Ammon's horn (tissue), 1 donor: ENCODE data around the gene HAS3.
"Not testable (repeated sequence)": the region's sequence is repeated elsewhere in the genome, so short reads cannot be mapped to it uniquely, and the experiment has no call there.

Experiments used
- DNase-seq: peaks from one replicate; pipeline ENCODE4 v3.0.0-alpha.2; 2016; ENCODE audit warnings: low spot score

Gene HAS3

GRCh38 chr16:69116906-69117305, 11.5 kb downstream of the HAS3 start:
- DNase-seq = no peak

GRCh38 chr16:69118468-69118867, 13.0 kb downstream of the HAS3 start:
- DNase-seq = no peak

- no peak for DNase-seq
These were observed 13.5 kb downstream of the HAS3 start for GRCh38 chr16:69118994-69119393.

GRCh38 chr16:69119536-69119935, 14.1 kb downstream of the HAS3 start:
- no peak for DNase-seq

DNA sequence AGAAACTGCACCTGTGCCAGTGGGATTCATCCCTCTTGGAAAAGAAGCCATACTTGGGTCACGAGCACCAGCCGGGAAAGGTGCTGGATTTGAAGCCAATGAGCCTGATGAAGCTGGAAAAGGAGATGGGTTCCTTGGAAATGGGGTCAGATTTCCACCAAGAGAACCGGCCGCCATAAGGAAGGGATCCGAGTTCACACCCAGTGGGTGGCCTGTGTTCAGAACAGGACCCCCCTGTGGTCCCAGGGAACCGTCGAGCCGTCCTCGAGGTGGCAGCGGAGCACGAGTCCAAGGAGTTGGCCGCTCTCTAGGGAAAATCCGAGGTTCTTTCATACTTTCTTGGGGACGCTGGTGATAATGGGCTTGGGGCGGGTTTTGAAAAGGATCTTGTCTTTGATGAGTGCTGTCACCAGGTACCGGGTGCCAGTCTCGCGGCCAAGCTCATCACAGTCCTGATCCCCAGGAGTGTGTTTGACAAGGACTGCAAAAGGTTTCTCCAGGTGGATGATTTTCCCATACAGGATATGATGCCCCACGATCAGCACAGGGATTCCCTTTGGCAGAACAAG, 14.7 kb downstream of the HAS3 start:
- DNase-seq = no peak

- DNase-seq = peak; percentile 70
These were observed 18.5 kb downstream of the HAS3 start for GRCh38 chr16:69123910-69124309.

GRCh38 chr16:69124406-69124805, 19.0 kb downstream of the HAS3 start:
- not testable (repeated sequence) for DNase-seq

GRCh38 chr16:69124961-69125360, 19.5 kb downstream of the HAS3 start:
- DNase-seq = not testable (repeated sequence)

DNA sequence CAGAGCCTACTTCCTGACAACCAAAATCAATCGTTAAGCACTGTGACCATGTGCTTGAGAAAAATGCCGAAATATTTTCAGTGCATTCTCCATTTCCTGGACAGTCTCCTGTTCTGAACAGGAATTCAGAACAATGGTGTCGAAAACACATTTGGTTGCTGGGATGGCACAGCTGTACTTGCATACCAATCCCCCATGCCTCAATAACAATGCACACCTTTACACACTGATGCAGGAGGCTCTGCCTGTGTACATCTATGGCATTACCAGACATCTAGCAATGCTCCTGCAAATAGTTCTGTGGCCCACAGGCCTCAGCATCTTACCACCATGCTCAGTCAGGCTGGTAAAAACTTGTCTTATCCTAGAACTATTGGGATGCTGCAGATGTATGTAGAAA, 20.8 kb downstream of the HAS3 start:
- DNase-seq = no peak

- DNase-seq = not testable (repeated sequence)
These were observed 21.3 kb downstream of the HAS3 start for GRCh38 chr16:69126801-69127200.

DNA sequence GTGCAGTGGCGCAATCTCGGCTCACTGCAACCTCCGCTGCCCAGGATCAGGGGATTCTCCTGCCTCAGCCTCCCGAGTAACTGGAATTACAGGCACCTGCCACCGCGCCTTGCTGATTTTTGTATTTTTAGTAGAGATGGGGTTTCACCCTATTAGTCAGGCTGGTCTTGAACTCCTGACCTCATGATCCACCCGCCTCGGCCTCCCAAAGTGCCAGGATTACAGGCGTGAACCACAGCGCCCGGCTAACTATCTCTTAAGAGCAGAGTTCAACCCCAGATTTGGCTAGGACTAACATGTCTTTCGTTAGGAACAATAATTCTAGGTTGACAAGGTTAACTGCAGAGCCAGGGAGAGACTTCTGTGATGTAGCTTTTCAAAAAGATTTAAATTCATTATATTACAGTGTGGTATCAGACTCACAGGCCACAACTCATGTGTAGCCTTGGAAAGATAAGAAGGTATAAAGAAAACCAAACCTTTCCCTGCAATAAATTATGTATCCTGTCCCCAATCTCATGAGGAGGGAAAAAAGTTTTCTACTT, 22.6 kb downstream of the HAS3 start:
- DNase-seq = no peak

DNA sequence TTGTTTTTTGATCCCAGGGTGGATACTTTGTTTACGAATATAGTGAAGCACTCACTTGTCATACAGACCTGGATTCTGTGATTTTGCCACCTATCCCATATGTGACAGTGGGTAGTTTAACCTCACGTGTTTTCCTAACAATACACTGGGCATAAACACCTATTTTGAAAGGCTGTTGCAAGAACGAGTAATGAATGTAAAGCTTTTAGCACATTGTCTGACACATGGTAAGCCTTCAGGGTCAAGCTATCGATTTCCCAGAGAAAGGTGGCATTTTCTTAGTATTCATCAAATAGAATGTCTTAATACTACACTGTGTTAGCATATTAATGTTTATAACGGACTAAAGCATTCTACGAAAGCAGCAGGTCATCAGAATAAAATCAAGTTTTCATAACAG, 25.0 kb downstream of the HAS3 start:
- DNase-seq = no peak

DNA sequence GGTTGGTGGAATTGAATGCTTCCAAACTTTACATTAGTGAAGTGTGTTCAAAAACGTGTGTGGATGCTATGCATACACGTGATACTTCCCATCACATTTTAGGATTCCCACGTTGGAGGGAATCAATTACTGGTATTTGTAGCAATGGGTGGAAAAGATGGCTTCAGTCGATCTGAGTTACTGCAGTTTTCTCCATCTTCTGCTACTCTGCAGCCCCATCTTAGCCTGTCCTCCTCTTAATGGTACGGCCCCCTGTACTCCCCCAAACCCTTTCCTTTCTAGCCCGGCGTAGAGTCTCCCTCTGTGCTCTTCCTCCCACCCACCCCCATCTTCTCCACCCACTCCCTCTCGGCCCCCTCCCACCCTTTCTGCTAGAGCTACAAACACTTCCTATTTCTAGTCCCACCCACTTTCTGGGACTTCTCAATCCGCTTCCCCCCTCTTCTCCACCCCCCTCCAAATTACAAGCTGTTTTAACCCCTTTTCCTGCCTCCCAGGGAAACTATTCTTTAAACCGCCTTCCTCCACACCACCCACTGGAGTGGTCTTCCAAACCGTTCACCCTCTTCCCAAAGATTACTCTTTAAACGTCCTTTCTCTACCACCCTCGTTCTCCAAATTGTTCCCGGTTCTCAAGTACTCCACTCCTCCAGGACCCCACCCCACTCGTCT, 25.9 kb downstream of the HAS3 start:
- peak; percentile 48 for DNase-seq

DNA sequence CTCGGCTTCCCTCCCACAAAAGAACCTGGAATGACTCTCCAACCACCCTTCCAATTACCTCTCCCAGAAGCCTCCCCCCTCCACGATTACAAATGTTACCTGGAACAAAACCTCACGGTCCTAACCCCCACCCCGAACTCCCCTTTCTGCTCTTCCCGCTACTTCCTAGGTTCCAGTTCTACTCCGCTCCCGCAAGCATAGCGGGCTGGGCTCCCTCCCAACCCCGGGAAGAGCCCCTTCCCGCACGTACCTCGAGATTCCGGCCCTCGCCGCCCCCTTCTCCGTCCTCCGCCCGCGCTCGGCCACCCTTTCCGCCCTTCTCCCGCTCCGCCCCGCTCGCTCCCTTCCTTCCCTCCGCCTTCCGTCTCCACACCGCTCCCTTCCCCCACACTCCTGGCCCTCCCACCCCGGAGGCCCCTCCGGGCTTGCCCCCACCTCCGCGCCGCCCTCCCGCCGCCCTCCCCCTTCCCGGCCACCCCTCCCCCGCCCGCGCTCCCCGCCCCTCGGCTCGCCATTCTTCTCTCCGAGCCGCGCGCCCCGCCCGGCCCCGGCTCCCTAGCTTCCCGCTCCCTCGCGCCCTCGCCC, 26.5 kb downstream of the HAS3 start:
- DNase-seq = peak; percentile 56

GRCh38 chr16:69132424-69133252, 27.2 kb downstream of the HAS3 start, which contains the start of the genes CHTF8 and UTP4:
CHTF8 (minus strand) TSS chr16:69132588; CDS start chr16:69121458, 11,130 bp downstream.
UTP4 (plus strand) TSS chr16:69132649; CDS start chr16:69133460, 811 bp downstream.
- peak; percentile 89 for DNase-seq

DNA sequence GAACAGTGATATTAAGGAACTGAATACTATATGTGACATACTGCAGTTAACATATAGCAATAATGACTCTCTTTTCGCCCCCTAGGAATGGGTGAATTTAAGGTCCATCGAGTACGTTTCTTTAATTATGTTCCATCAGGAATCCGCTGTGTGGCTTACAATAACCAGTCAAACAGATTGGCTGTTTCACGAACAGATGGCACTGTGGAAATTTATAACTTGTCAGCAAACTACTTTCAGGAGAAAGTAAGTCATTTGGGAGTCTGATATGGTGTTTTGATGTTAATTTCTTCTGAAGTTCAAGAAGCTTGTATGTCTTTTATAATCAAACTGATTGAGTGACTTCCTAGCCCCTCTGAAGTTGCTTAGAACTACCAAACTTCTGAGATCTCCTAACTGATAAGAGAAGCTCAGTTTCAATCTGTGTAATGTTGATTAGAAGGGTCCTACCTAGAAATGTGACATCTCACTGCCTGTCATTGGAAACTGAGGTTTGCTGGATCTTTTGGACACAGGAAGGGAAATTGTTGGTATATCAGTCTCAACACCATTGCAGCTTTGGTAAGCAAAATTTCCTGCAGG, 28.0 kb downstream of the HAS3 start:
- no peak for DNase-seq

DNA sequence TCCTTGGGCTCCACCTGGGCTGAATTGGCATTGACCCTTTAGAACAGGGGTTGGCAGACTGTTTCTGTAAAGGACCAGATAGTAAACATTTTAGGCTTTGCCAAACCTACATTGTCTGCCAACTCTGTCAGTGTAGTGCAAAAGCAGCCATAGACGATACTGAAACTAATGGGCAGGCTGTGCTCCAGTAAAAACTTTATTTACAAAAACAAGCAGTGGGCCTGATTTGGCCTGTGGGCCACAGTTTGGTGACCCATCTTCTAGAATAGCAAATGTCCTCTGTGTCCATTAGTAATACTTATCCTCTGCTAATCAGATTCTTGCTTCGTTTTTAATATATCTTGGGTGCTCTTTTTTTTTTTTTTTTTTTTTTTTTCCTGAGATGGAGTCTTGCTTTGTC, 33.2 kb downstream of the HAS3 start:
- DNase-seq = no peak

- not testable (repeated sequence) for DNase-seq
These were observed 34.0 kb downstream of the HAS3 start for GRCh38 chr16:69139464-69139863.

- no peak for DNase-seq
These were observed 35.6 kb downstream of the HAS3 start for GRCh38 chr16:69141014-69141413.

DNA sequence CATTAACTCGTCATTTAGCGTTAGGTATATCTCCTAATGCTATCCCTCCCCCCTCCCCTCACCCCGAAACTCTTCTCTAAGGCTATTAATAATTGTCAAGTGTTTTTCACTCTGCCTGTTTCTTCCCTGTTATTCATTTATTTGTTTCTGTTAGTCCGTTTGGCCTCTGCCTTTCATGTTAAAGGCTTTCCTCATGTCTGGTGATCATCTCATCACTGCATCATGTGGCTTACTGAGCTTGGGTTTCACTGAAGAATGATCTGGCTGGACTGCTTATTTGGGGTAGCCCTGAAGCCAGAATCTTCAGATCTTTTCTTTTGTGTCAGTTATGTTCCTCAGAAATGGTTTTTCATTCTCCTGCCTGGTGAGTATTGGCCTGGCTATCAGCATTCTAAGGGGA, 36.5 kb downstream of the HAS3 start:
- DNase-seq = no peak

DNA sequence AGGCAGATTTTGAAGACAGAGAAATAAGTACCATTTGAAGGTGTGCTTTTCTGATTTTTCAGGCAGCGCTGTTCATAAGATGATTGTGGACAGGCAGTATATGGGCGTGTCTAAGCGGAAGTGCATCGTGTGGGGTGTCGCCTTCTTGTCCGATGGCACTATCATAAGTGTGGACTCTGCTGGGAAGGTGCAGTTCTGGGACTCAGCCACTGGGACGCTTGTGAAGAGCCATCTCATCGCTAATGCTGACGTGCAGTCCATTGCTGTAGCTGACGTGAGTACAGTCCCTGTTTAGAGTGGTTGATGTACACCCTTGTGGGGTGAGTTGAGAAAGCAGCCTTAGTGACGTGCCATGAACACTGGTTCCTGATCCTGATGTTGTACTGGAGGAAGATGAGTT, 37.7 kb downstream of the HAS3 start:
- no peak for DNase-seq

DNA sequence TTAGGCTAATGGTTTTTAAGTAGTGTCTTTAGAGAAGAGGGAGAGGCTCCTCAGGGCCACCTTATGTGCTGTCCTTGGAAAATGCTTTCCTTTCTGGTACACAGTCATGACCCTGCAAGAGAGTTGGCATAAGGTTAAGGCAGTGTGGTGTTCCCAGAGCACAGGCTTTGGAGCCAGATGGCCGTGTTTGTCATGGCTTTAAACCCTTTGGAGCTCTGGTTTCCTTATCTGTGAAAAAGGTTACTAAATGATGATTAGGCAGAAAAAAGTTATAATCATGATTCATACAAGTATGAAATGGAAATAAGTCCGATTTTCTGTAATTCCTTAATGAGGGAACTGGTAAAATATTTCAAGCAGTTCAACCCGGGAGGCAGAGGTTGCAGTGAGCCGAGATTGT, 40.2 kb downstream of the HAS3 start:
- DNase-seq = no peak
